Psoas muscle (tissue), 8 donors: ENCODE data around the gene NPEPL1. TPM values are rescaled to one million over a fixed set of nuclear protein-coding genes. Genes with fewer than 3 reads are reported as not detected.

Source experiments
- ATAC-seq, 4 donors: fragments of 200-7000 bp; cut with Tn5 transposase; one replicate each; pipeline ENCODE4 v1.9.1; 2020; ENCODE audit warnings: moderate library complexity in 3 of 4, mild to moderate bottlenecking in 2 of 4
- DNase-seq, 2 donors: peaks; one replicate each; pipeline ENCODE4 v3.0.0-alpha.2; 2020
- H3K27ac ChIP-seq: fragments of 200-600 bp; one replicate; pipeline ENCODE4 v1.8.0; 2022
- H3K27me3 ChIP-seq, 3 donors: fragments of 200-600 bp in 1 of 3; one replicate each; pipeline versions ENCODE4 v1.6.1 to v1.8.0; 2013 to 2022; ENCODE audit warnings: low read length in 2 of 3, mild to moderate bottlenecking in 2 of 3, moderate library complexity in 1 of 3; ENCODE audit not compliant: insufficient read depth in 3 of 3
- H3K36me3 ChIP-seq, 2 donors: fragments of 200-600 bp in 1 of 2; one replicate each; pipeline versions ENCODE4 v1.6.1 to v1.8.0; 2013 to 2022; ENCODE audit warnings: low read depth in 1 of 2, mild to moderate bottlenecking in 1 of 2, moderate library complexity in 1 of 2; ENCODE audit not compliant: insufficient read depth in 1 of 2
- H3K4me1 ChIP-seq: fragments of 200-600 bp; one replicate; pipeline ENCODE4 v1.8.0; 2022
- H3K4me3 ChIP-seq: fragments of 200-600 bp; one replicate; pipeline ENCODE4 v1.8.0; 2022; ENCODE audit warnings: mild to moderate bottlenecking
- H3K9me3 ChIP-seq: fragments of 200-600 bp; one replicate; pipeline ENCODE4 v1.8.0; 2022
- WGBS, 3 donors: extraction: QIAGEN DNeasy Blood & Tissue Kit; methylation state at CpG; one replicate each; pipeline versions ENCODE4 v1.1.6 to v1.1.7; 2013; 5-methylcytosine and 5-hydroxymethylcytosine counted together
- intact Hi-C, 2 donors: fragments of 100-400 bp; cut with DNase I; formaldehyde crosslinking; loops; one replicate each; pipeline versions ENCODE4 v1.11.0 to v1.14.2; 2022
- polyA plus RNA-seq, 3 donors: library from polyadenylated mRNA; stranded (reverse); fragments of 200-250 nt; gene quantifications; one replicate each; pipeline ENCODE4 v1.2.3, GENCODE V29; 2013
- total RNA-seq, 4 donors: library from RNA; stranded (reverse); fragmentation: NEBNext Ultra II Directional in 2 of 4; extraction: Animal tissue kit (Norgen Biotek cat#: 25700) in 2 of 4; gene quantifications; one replicate each; pipeline versions ENCODE4 v1.2.1 to v1.2.4, GENCODE V29; 2021 to 2023
- TF ChIP-seq, protein P1 (sequence below): fragments of 200-600 bp; IDR thresholded peaks from one replicate; pipeline ENCODE4 v1.8.0; 2022; ENCODE audit warnings: antibody characterized with exemption
- donor health status: healthy with polysubstance abuse.
- donor health status: DM: no; HTN: no; CAD: no; lungs with moderate emphysema.
- donor health status: Bipolar disorder and iron deficiency.
- donor health status: healthy.
- donor health status: DM: yes; HTN: yes; CAD: no.
- donor health status: DM: no; HTN: no; CAD: no.
- donor health status: DM: no; HTN: no; CAD: no.
- donor health status: DM: yes; HTN: yes; CAD: no.

The NPEPL1 gene
- total and polyA plus RNA-seq, 7 donors: 18.4 to 52.3 (median 36.0) TPM

DNA sequence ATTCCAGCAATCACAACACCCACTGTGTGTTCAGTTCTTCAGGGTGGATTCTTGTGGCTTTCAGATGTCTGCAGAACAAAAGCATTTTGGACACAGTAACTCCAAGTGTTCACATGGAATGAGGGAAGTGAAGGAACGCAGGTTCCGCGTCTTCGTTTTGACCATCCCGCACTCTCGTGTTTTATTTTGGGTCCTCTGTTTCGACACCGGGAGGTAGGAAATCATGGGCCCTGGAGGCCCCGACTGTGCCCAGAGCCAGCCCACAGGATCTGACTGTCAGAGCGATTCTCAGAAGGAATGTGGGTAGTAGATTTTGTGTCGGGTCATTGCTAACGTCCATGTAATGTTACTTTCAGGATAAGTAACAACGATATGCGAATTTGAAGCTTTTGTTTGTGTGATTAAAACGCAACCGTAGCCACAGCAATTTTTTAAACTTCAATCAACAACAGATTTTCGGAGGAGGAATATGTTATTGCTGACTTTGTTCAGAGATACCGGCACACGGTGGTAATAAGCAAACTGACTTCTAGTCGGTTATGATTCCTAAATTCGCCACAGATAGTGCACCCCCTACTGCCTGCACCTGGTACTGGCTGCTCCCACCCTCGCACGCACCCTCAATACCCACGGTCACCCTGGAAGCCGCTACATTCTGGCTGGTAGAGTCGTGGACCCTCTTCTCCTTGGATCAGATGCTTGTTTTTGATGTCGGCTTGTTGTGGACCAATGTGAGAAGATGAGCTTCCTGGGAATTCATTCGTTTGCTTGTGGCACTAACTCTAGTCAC lies 10.5 kb downstream of the NPEPL1 start:
- H3K4me1 ChIP-seq: no peaks in the 10 kb centered on the region

DNA sequence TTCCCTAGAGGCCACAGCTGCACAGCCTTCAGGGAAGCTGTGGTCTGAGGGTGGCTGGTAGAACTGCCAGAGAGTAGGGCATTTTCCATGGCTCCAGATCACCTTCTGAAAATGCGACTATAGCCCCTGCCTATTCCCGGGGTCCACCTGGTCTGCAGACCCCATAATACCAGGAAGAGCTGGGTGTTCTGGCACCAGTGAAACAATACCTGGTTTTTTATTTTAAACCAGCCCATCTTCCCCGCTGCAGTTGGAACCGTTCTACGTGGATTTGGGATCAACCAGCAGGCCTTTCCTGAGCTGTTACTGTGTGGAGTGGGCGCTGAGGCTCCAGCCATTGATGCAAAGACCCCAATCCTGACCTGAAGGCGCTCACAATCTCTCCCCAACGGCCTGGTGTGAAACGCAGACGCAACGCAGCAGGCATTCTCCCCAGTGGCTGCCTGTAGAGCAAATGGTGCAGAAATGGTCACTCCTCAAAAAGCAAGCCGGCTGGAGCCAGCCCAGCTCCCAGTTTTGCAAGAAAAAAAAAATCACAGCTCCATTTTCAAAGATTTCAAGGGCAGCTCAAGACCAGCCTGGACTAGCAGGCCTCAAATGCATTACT lies 11.3 kb downstream of the NPEPL1 start:
- H3K4me1 ChIP-seq: no peaks in the 10 kb centered on the region
- intact Hi-C loops: no loop called here
- no peak overlapping the region for H3K27ac ChIP-seq
- peak in 1 of 2 donors; percentile 19 for DNase-seq
- no peak for ATAC-seq
- no peaks in the 10 kb centered on the region for H3K9me3 ChIP-seq
- H3K27me3 ChIP-seq: no peaks in the 10 kb centered on the region
- H3K4me3 ChIP-seq: no peak overlapping the region
- H3K36me3 ChIP-seq: peaks cover 0 to 90% of the 10 kb centered on the region in 2 donors
- 91 to 96% (median 93%) methylated on average over 12 of the region's 12 CpGs for WGBS, 3 donors
- TF ChIP-seq, protein P1, sequence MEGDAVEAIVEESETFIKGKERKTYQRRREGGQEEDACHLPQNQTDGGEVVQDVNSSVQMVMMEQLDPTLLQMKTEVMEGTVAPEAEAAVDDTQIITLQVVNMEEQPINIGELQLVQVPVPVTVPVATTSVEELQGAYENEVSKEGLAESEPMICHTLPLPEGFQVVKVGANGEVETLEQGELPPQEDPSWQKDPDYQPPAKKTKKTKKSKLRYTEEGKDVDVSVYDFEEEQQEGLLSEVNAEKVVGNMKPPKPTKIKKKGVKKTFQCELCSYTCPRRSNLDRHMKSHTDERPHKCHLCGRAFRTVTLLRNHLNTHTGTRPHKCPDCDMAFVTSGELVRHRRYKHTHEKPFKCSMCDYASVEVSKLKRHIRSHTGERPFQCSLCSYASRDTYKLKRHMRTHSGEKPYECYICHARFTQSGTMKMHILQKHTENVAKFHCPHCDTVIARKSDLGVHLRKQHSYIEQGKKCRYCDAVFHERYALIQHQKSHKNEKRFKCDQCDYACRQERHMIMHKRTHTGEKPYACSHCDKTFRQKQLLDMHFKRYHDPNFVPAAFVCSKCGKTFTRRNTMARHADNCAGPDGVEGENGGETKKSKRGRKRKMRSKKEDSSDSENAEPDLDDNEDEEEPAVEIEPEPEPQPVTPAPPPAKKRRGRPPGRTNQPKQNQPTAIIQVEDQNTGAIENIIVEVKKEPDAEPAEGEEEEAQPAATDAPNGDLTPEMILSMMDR: no peak

More for the DNA sequence above, 10.5 kb downstream of the NPEPL1 start:
- H3K4me3 ChIP-seq: no peak overlapping the region
- ATAC-seq: no peak
- TF ChIP-seq, protein P1: peak; percentile 29
- no peak for DNase-seq
- H3K27me3 ChIP-seq: no peaks in the 10 kb centered on the region
- H3K27ac ChIP-seq: no peak overlapping the region
- intact Hi-C loops: no loop called here
- H3K9me3 ChIP-seq: no peaks in the 10 kb centered on the region
- peaks cover 0 to 90% of the 10 kb centered on the region in 2 donors for H3K36me3 ChIP-seq
- 89 to 95% (median 92%) methylated on average over 28 of the region's 28 CpGs for WGBS, 3 donors

DNA sequence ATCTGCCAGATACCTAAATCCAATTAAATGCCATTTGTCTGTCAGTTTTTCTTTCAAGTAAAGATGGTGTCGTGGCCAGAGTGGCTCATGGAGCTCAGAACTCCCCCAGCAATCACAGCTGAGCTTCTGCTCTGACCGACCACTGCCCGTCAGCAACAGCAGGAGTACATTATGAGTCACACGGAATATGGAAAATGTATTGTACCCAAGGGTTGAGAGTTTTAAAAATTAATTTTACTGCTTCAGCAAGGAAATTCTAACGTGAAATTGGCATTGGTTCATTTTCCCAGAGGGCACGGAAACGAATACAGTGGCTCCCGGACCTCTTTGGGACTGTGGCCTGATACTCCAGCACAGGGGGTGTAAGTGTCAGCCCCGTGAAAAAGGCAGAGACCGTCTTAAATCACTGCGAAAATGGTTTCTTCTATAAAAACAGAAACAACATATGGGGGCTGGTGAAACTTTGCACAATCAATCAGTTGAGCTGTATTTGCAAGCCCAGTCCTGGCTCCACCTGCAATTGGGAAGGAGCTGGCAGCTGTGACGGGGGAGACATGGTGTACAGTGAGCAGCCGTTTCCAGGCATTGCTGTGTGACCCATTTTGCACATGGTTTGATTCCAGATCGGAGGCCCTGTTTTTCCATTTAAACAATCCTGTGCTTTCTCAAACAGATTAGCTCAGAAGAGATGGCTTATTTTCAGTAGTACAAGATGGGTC lies 12.8 kb downstream of the NPEPL1 start:
- Histone ChIP-seq H3K4me1 (no peaks in the 10 kb centered on the region), H3K9me3 (no peaks in the 10 kb centered on the region), H3K27ac (no peak overlapping the region), H3K36me3 (peaks cover 0 to 80% of the 10 kb centered on the region in 2 donors), H3K4me3 (no peak overlapping the region), H3K27me3 (no peaks in the 10 kb centered on the region)
- TF ChIP-seq, protein P1: no peak
- ATAC-seq: no peak
- peak in 1 of 2 donors; percentile 23 for DNase-seq
- intact Hi-C loops: no loop called here
- 60 to 75% (median 71%) methylated on average over 14 of the region's 14 CpGs for WGBS, 3 donors

DNA sequence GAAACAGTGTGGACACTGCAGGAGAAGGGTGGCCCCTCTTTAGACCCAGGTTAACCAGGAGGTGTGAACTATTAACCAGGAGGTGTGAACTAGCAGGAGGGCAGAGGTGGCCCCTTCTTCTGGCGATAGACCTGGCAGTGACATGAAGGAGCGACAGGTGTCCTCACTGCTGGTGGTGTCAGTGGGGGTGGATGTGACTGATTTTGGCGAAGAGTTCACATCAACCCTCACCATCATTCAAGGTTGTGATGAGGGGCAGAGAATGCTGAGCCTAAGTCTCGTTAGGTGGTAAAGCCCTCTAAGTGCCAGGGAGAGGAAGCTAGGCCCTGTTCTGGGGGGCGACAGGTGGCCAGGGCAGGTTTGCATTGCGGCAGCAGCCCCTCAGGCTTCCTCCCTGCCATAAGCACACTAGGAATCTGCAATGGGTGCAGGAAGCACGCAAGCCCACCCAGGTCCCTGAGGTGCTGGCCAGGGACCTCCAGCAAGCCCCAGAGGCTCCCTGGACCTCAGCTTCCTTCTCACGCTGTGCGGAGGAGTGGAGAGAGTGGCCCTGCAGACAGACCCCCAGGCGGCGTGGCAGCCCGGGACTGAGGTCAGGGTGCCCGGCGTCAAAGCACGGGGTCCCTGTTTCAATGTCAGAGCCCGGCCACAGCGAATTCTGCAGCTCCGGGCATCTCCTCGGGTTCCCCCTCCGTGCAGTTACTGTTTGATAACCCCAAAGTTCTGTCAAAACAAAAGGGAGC lies 13.7 kb downstream of the NPEPL1 start:
- TF ChIP-seq, protein P1: no peak
- Histone ChIP-seq H3K9me3 (no peaks in the 10 kb centered on the region), H3K27ac (no peak overlapping the region), H3K36me3 (peaks cover 0 to 74% of the 10 kb centered on the region in 2 donors), H3K27me3 (no peaks in the 10 kb centered on the region), H3K4me3 (no peak overlapping the region), H3K4me1 (no peaks in the 10 kb centered on the region)
- intact Hi-C loops: no loop called here
- no peak for ATAC-seq
- 90 to 94% (median 92%) methylated on average over 20 of the region's 20 CpGs for WGBS, 3 donors
- DNase-seq: peak in 1 of 2 donors; percentile 25
